ENCODE results near the gene SMAD1. TPM values are rescaled to one million over a fixed set of nuclear protein-coding genes. Genes with fewer than 3 reads are reported as not detected.

SMAD1 gene
- 12.1 and 16.9 TPM in 2 replicates for total RNA-seq

DNA sequence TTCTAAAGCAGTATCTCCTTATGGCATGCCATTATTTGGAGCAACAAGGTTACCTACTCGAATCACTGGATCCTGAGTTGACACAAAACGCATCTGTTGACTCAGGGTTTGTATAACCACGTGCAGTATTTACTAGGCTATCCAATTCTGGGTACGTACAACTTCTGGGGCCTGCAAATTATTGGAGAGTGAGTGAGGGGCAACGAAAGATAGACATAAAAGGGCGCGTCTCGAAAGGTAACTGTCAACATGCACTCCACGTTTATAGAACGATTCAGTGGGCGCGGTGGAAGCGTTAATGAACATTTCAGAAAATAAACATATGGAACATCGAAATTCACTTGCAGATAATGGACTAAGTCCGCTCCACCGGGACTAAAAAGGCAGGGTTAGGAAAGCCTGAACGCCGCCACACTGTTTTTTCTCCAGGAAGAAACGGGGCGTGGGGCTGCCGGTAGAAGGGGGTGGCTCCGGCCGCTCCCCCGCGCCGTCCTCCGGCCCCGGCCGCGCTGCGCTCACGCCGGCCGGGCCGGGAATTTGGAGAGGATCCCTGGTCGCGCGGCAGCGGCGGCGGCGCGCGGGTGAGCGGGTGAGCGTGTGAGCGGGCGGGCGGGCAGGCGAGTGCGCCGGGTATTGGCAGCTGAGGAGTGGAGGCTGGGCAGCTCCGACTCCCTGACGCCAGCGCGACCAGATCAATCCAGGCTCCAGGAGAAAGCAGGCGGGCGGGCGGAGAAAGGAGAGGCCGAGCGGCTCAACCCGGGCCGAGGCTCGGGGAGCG, at the start of gene SMAD1:
TSS of gene SMAD1 (plus strand) at position 690 of the 778 bp plus-strand sequence. CDS start 32,761 bp downstream, outside the sequence.

Other genes with a start within 250 kb of the SMAD1 start
- 5.0 and 5.2 TPM in 2 replicates for gene MMAA, start 137.5 kb downstream of the SMAD1 start, total RNA-seq
- not detected in 2 replicates for gene C4orf51, start 198.3 kb downstream of the SMAD1 start, total RNA-seq

Data from smooth muscle cell of the umbilical artery (primary cell).